Measurements from ENCODE around the gene ABTB1.

Gene ABTB1

GRCh38 chr3:127723011-127723567, 50.3 kb downstream of the ABTB1 start:
- no peaks in the 10 kb centered on the region for H3K4me1 ChIP-seq (ENCODE audit: insufficient read depth, low read length, poor library complexity, severe bottlenecking)
- H3K27me3 ChIP-seq (ENCODE audit: insufficient read depth, low read length, poor library complexity, severe bottlenecking), result no peaks in the 10 kb centered on the region
- H3F3A ChIP-seq (ENCODE audit: low read depth), result no peaks in the 10 kb centered on the region
- H3K9me3 ChIP-seq (ENCODE audit: insufficient read depth, low read depth, low read length), result no peaks in the 10 kb centered on the region
- peaks cover 63% of the 10 kb centered on the region for H3K36me3 ChIP-seq (ENCODE audit: insufficient read depth, low read length)
- no peak overlapping the region for H3K9ac ChIP-seq (ENCODE audit: low read depth, low read length, poor library complexity, severe bottlenecking)
- no peak overlapping the region for H2AFZ ChIP-seq (ENCODE audit: low read length)
- 0 out of 2 replicates have a peak, but pooled peaks cover 5% of the 10 kb centered on the region for H3K79me2 ChIP-seq (ENCODE audit: insufficient read depth, low read length)
- TF ChIP-seq CTCF (conservative IDR thresholded peaks at IDR 0.05; ENCODE audit: low read length) (no peak), EZH2phosphoT487 (IDR thresholded peaks at IDR 0.05; ENCODE audit: borderline replicate concordance) (no peak)
- H4K20me1 ChIP-seq (ENCODE audit: insufficient read depth, low read length, poor library complexity, severe bottlenecking), result no peaks in the 10 kb centered on the region
- H3K9me2 ChIP-seq (replicated peaks; ENCODE audit: low read depth, low read length), result no peaks in the 10 kb centered on the region
- no peak overlapping the region for H3K4me3 ChIP-seq (ENCODE audit: low read length, poor library complexity, severe bottlenecking)
- no peak overlapping the region for H3K4me2 ChIP-seq (ENCODE audit: low read depth, low read length, poor library complexity, severe bottlenecking)

DNA sequence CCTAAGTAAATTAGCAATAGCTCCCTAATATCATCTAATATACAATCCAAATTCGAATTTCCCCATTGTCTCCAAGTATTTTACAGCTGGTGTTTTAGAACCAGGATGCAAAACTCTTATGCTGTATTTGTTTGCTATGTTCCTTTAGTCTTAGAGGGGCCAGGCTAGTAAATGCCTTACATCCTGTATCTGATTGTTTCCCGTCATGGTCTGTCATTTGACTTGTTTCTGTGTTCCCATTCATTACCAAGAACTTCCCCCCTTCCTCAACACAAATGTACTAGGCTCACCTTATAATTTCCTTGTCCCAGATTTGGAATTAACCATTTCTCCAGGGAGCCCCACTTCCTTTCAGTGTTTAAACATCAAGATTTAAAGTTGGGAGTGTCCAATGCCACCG, 54.1 kb downstream of the ABTB1 start:
- H3K9me2 ChIP-seq (replicated peaks; ENCODE audit: low read depth, low read length), result no peaks in the 10 kb centered on the region
- H4K20me1 ChIP-seq (ENCODE audit: insufficient read depth, low read length, poor library complexity, severe bottlenecking), result no peaks in the 10 kb centered on the region
- no peaks in the 10 kb centered on the region for H3F3A ChIP-seq (ENCODE audit: low read depth)
- no peaks in the 10 kb centered on the region for H3K9me3 ChIP-seq (ENCODE audit: insufficient read depth, low read depth, low read length)
- no peak overlapping the region for H2AFZ ChIP-seq (ENCODE audit: low read length)
- H3K27me3 ChIP-seq (ENCODE audit: insufficient read depth, low read length, poor library complexity, severe bottlenecking), result no peaks in the 10 kb centered on the region
- no peak overlapping the region for H3K4me2 ChIP-seq (ENCODE audit: low read depth, low read length, poor library complexity, severe bottlenecking)
- no peak overlapping the region for H3K9ac ChIP-seq (ENCODE audit: low read depth, low read length, poor library complexity, severe bottlenecking)
- peaks cover 27% of the 10 kb centered on the region; the same call in 1 of the 2 replicates for H3K79me2 ChIP-seq (ENCODE audit: insufficient read depth, low read length)
- H3K4me3 ChIP-seq (ENCODE audit: low read length, poor library complexity, severe bottlenecking), result no peak overlapping the region
- H3K36me3 ChIP-seq (ENCODE audit: insufficient read depth, low read length), result peaks cover 42% of the 10 kb centered on the region; the same call in 1 of the 2 replicates
- H3K4me1 ChIP-seq (ENCODE audit: insufficient read depth, low read length, poor library complexity, severe bottlenecking), result no peaks in the 10 kb centered on the region
- TF ChIP-seq EZH2phosphoT487 (IDR thresholded peaks at IDR 0.05; ENCODE audit: borderline replicate concordance) (no peak), CTCF (conservative IDR thresholded peaks at IDR 0.05; ENCODE audit: low read length) (no peak)

GRCh38 chr3:127728417-127729015, 55.8 kb downstream of the ABTB1 start:
- no peak overlapping the region for H3K9ac ChIP-seq (ENCODE audit: low read depth, low read length, poor library complexity, severe bottlenecking)
- H3K4me2 ChIP-seq (ENCODE audit: low read depth, low read length, poor library complexity, severe bottlenecking), result no peak overlapping the region
- peaks cover 43% of the 10 kb centered on the region; the same call in 1 of the 2 replicates for H3K79me2 ChIP-seq (ENCODE audit: insufficient read depth, low read length)
- H3K9me2 ChIP-seq (replicated peaks; ENCODE audit: low read depth, low read length), result no peaks in the 10 kb centered on the region
- no peaks in the 10 kb centered on the region for H3F3A ChIP-seq (ENCODE audit: low read depth)
- H4K20me1 ChIP-seq (ENCODE audit: insufficient read depth, low read length, poor library complexity, severe bottlenecking), result peaks cover 4% of the 10 kb centered on the region
- H3K27me3 ChIP-seq (ENCODE audit: insufficient read depth, low read length, poor library complexity, severe bottlenecking), result no peaks in the 10 kb centered on the region
- H3K4me3 ChIP-seq (ENCODE audit: low read length, poor library complexity, severe bottlenecking), result no peak overlapping the region
- peaks cover 36% of the 10 kb centered on the region; the same call in 1 of the 2 replicates for H3K36me3 ChIP-seq (ENCODE audit: insufficient read depth, low read length)
- TF ChIP-seq EZH2phosphoT487 (IDR thresholded peaks at IDR 0.05; ENCODE audit: borderline replicate concordance), result no peak
- TF ChIP-seq CTCF (conservative IDR thresholded peaks at IDR 0.05; ENCODE audit: low read length), result no peak
- no peak overlapping the region for H2AFZ ChIP-seq (ENCODE audit: low read length)
- no peaks in the 10 kb centered on the region for H3K4me1 ChIP-seq (ENCODE audit: insufficient read depth, low read length, poor library complexity, severe bottlenecking)
- no peaks in the 10 kb centered on the region for H3K9me3 ChIP-seq (ENCODE audit: insufficient read depth, low read depth, low read length)
